HUDEP-2 (cell line): ENCODE measurements around the gene RGS12.

Source experiments
- DNase-seq, 76 experiments: peaks; one replicate each; lab custom pipeline; 2025; ENCODE audit not compliant: unreplicated experiment in 76 of 76; lab: John Stamatoyannopoulos, UW

Gene RGS12

DNA sequence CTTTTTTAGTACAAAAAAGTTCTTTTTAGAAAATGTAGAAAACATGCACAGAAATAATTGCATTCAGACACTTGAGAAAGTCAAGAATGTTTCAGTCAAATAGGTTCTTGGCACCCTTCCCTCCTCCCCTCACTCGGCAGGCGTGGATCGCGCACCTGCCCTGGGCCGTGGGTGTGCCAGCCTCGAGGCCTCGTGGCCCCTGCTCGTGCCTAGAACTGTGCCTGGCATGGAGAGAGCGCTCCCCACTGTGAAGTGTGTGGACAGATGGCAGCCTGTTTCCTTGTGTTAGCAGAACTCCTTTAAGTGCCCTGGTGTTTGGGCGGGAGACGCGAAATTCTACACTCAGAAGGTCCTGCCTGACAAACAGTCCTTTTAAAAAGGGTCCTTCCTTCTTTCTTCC is 14.7 kb downstream of the RGS12 start:
- no peak for DNase-seq

DNA sequence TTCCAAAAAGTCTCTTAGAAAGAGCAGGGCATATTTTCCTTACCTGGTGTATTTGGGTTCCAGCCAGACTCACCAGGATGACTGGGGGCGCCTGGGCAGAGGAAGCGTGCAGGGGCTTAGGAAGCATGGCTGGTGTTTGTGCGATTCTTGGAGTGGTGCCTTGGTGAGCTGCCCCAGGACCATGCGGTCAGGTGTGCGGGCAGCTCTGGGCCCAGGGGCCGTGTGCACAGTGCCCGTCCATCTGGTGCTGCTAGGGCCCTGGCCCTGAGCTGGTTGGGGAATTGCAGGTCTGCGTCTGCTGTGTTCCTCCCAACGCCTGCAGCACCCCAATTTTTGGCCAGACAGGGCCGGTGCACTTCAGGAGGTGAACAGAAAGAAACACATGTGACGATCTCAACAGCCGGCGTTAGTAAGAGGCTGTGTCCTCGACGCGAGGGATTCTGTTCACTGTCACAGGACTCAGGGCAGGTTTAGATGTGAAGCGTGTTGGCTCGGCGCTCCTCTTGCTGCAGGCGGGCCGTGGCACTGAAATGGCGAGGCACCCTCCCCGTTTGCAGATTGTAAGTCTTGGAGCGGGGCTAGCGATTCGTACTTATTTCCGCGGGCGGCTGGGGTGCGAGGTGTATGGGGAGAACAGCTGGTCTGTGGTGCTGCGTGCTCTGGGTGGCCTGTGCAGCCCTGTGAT is 15.2 kb downstream of the RGS12 start:
- DNase-seq = no peak

DNA sequence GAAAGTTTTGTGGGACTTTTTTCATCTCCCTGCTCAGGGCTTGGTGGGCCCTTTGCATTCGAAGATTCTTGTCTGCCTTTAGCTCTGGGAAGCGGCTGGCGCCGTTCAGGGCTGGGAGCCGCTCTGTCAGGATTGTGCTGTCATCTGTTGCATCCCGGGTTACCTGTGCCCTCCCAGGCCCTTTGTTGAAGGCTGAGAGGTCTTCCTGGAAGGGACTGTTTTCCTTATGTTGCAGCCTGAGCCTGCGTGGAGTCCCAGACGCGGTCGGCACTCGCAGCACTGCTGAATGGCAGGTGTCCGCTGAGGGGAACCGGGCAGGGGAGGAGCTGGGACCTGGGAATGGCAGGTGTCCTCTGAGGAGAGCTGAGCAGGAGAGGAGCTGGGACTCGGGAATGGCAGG is 15.9 kb downstream of the RGS12 start:
- no peak for DNase-seq

DNA sequence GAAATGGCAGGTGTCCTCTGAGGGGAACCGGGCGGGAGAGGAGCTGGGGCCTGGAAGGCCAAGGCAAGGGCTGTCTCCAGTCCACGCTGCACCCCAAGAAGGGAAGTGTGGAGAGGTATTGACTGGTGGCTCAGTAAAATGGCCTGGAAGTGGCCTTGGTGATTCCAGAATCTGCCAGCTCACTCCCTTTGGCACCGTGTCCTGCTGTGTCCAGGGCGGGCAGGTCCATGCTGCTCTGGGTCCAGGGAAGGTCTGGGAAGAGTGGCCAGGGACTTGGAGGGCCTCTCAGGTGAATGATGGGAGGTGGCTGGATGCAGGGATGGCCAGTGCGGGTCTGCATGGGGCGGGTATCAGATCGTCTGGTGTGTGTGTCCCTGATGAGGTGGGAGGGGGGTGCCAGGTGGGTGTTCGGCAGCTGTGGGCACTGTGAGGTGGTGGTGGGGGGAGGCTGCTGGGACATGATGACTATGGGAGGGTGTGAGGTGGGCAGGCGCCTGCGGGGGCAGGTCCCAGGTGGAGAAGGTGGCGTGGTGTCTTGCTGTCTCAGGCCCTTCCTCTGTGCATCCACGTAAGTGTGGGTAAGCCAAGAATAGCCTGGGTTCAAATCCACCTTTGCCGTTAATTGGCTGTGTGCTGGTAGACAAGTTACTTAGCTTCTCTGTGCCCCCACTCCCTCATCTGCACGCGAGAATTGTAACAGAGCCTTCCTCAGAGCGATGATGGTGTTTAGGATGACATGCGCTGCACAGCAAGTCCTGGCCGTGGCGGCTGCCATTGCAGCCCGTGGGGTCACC is 17.7 kb downstream of the RGS12 start:
- no peak for DNase-seq

DNA sequence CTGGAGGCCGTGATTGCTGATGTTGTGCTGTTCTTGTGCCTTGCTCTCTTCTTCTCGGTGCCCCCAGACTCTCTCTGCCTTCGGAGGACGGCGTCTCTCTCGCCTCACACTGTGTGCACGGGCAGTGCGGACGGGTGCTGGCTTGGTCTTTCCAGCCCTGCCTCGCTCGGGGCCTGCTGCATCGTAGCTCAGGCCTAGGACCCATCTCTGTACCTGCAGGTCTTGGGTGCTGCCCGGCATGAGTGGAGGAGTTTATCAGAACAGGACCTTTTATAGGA is 18.2 kb downstream of the RGS12 start:
- no peak for DNase-seq

DNA sequence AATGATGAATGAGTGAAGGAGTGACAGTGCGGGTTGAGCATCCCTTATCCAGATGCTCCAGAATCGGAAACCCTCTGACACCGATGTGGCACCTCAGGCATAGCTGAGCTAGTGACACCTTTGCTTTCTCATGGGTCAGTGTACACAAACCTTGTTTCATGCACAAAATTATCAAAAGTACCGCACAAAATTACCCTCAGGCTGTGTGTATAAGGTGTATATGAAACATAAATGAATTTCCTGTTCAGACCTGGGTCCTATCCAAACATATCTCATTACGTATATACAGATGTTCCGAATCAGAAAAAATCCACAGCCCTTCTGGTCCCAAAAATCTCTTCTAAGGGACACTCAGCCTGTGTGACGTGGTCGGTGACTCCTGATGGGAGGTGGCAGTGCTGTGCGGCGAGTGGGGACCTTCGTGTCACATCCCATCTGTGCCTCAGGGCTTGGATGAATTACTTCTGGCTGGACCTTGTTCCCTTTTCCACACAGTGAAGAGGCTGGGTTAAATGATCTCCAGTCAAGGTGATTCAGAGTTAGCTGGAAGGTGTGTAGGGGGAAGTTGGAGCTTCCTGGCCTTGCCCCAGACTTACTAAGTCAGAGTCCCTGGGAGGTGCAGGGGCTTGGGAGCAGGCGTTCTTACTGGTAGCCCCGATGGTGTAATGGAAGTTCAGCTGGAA is 18.8 kb downstream of the RGS12 start:
- DNase-seq = no peak

DNA sequence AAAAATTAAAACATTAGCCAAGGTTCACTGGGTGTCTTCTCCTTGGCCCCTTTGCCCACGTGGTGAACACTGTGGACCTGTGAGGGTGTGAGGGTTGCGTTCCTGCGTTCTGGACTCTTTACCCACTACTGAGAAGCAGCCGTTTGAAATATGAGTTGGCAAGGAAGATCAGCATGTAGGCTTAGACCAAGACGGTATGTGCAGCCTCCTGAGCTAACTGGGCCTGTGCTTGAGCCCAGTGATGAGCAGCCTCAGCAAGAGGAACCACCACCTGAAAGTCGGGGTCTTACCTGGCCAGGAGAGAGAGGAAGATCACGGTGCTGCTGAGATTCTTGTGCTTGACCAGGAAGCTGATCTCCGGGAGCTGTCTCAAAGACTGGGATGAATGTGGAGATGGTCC is 19.5 kb downstream of the RGS12 start:
- no peak for DNase-seq

DNA sequence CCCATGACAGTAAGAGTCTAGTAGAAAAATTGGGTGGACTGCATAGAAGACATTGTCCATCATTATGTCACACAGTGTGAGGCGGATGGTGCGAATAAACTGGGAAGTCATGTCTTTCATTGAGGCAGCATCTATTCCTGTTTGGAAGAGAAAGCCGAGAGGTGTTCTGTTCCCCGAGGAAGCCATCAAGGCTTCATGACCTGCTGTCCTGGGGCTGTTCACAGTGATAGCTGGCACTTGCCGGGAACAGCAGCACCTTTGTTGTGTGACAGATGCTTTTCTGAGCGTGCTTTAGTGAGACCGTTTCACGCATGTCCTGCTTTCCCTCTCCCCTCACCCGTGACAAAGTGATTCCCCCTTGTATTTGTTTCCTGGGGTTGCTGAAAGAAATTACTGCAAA is 20.3 kb downstream of the RGS12 start:
- no peak for DNase-seq

DNA sequence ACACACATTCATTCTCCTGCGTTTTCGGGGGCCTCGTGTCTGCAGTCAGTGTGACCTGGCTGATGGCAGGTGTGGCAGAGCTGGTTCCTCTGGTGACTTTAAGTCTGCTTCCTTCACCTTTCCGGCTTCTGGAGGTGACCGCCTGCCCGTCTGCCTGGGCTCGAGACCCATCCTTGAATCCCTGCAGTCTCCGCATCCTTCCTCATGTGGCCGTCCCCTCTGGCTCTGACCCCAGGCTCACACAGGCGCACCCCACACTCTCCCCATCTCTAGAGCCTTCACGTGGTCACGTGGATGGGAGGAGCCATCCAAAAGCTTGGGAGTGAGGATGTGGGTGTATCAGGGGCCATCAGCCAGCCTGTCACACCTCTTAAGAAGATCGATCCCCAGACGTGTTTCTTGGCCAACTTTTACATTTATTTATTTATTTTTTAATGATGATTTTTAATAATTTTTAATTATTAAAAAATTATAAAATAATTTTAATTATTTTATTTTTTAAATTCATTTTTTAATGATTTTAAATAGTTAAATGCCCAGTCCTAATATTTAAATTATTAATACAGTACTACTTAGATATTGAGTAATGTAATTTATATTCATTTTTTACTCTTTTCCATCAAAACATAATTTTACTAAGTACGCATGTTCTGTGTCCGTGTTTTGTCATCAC is 20.9 kb downstream of the RGS12 start:
- no peak for DNase-seq

DNA sequence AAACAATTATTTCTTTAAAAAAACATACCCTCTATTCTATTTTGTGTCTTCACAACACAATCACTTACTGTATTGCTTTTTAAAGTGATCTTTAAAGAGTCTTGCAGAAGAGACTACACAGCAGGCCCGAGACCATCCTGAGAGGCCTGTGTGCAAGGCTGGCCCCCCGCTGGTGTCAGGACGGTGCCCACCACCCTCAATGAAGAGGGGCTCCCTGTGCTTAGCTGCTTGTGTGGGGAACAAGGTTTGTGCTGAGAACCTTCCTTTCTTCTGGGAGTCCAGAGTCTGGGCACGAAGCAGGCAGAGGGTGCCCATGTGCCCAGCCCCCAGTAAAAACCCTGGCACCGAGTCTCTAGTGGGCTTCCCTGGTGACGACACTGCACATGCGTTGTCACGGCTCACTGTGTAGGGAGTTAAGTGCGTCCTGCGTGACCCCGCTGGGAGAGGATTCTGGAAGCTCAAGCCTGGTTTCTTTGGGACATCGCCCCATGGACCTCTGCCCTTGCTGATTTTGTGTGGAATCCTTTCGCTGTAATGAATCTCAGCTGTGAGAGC is 22.0 kb downstream of the RGS12 start:
- no peak for DNase-seq

DNA sequence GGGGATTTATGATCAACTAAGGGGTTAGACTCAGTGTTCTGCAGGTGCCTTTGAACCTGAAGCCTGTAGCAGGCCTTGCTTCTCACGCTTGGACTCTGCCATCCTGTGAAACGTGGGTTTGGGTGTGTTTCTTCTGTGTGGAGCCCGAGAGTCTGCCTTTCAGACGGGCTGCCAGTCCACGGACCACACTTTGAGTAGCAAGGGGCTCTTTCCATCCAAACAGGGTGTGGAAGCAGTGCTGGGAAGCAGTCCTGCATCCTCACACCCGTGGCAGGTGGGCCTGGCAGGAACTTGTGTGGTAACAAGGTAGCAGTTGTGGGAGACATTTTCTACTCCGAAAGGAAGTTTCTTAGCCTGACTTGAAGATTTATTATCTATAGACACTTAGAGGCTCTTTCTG is 22.7 kb downstream of the RGS12 start:
- no peak for DNase-seq

DNA sequence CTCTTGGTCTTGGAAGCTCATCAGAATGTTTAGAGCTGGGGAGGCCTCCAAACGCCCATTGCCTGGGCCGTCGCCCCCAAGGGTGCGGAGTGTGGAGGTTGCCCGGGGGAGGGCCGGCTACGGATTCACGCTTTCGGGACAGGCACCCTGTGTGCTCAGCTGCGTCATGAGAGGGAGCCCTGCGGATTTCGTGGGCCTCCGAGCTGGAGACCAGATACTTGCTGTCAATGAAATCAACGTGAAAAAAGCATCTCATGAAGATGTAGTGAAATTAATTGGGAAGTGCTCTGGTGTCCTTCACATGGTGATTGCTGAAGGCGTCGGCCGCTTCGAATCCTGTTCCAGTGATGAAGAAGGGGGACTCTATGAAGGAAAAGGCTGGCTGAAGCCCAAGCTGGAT is 23.3 kb downstream of the RGS12 start:
- no peak for DNase-seq

DNA sequence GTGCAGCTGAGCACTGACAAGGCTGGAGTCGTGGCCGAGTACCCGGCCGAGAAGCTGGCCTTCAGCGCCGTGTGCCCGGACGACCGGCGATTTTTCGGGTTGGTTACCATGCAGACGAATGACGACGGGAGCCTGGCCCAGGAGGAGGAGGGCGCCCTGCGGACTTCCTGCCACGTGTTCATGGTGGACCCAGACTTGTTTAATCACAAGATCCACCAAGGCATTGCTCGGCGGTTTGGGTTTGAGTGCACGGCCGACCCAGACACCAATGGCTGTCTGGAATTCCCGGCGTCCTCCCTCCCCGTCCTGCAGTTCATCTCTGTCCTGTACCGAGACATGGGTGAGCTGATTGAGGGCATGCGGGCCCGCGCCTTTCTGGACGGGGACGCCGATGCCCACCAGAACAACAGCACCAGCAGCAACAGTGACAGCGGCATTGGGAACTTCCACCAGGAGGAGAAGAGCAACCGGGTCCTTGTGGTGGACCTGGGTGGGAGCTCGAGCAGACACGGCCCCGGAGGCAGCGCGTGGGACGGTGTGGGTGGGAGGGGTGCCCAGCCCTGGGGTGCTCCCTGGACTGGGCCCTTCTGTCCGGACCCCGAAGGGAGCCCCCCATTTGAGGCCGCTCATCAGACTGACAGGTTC is 24.3 kb downstream of the RGS12 start:
- DNase-seq = no peak

DNA sequence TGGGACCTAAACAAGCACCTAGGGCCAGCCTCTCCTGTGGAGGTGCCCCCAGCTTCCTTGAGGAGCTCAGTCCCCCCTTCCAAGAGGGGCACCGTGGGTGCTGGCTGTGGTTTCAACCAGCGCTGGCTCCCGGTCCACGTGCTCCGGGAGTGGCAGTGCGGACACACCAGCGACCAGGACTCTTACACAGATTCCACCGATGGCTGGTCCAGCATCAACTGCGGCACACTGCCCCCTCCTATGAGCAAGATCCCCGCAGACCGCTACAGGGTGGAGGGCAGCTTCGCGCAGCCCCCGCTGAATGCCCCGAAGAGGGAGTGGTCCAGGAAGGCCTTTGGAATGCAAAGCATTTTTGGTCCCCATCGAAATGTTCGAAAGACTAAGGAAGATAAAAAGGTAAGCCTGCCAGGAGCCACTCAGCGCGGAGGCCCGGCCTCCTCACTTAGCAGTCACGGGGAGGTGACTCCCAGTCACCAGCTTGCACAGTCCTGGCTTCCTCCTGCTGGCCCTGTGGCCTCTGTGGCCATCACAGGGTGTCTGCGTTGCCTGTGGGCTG is 24.9 kb downstream of the RGS12 start:
- no peak for DNase-seq

DNA sequence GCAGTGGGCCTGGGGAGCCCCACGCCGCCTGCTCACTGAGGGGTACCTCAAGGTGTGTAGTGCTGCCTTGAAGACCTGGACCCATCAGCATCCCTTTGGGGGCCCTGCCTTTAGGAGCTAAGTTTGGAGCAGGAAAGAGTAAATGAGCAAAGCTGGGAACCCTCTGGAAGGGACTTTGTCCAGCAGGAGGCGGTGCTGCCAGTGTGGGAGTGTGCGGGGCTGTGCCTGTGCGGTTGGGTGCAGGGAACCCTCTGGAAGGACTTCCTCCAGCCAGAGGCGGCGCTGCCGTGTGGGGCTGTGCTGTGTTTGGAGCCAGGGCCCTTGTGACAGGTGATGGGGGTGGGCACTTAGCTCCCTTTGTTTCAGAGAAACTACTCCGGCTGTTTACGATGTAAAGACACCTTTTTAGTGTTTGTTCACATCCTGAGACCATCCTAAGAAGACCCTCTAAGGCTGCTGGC is 25.8 kb downstream of the RGS12 start:
- no peak for DNase-seq

DNA sequence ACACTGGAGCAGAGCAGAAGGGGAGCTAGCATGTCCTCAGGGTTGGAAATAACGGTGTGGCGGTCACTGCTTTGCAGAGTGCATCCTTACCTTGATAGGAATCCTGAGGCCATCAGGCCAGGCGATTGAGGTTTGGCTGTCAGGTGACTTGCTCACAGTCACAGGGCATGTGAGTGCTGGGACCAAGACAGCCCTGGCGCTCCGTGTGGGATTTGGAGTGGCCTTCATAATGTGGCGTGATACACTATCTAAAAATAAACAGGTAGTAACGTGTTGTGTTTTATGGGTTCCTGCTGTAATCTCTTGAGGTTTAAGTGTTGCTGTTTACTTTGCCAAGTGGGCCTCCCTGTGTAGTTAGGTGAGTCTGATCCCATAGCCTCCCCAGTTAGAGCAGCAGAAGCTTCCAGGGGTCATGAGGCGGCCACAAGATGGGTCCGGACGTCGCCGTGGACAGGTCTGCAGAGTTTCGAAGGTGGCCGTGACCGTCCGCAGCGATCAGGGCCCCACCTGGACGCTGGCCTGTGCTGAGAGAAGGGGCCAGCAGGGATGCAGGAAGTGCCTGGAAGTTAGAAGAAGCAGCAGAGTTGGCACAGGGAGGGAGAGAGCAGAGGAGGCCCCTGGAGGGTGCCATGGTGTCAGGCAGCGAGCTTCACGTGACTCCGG is 27.7 kb downstream of the RGS12 start:
- no peak for DNase-seq

DNA sequence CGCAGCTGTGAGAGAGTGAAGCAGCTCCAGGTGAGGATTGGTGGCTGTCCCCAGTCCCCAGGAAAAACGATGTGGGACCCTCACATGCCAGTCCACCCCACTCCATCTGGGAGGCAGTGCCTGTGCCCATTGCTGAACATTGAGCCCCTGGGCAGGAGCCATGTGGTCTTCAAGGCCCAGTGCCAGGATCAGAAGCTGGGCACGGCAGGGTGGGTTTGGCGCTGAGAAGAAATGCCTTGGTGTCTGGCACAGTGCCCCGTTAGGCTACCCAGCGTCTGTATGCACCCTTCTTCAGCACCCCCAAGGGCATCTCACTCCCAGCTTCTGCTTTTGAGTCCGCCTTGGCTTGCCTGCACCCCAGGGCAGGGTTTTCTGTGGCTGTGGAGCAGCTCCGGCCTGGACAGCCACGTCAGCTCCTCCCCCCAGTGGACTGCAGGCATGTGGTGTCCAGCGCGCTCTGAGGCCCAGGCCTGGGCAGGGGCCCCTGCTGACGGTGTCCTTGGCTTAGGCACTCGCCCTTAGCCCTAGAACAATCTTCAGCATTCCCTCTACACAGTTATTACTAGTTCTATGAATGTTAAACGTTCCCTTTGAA is 28.6 kb downstream of the RGS12 start:
- no peak for DNase-seq

DNA sequence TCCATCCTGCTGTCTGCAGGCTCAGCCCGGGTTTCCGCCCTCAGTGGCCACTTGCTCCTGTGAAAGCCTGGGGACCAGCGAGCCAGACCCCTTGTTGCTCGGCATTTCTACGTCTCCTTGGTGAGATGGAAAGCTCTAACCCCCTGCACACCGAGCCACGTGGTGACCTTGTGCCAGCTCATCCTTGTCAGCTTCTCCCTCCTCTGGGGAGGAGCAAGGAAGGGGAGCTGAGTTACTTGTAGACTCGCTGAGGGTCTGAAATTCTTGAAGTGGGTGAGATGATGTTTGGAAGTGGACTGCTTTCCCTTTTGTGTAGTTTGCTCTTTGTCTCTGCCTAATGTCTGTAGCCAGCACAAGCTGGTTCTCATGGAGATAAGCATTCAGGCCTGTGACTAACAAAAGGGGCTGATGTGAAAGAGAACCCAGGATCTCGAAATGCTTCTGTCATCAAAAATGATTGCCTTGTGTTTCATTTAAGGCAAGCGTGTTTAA is 29.3 kb downstream of the RGS12 start:
- DNase-seq = no peak

DNA sequence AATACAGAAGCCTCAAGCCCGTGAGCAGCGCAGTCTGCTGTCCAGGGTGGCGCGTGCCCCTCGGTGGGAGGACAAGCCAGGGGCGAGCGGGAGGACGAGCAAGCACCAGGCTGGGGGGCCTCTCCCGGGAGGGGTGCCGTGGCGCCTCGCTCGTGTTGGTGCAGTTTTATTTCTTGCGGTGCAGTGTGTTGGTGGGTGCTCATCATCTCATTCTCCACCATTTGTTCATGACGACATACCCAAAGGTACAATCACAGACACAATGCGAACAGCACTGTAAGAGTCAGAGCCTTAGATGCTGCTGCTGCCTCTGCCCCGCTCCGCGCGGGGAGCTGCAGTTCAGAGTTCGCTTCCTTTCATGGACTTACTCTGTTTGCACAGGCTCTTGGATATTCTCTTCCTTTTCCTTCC is 30.3 kb downstream of the RGS12 start:
- no peak for DNase-seq
